Breast epithelium (tissue), 3 donors: Measurements from ENCODE around the gene PRKAB1.

Experiments
- CTCF ChIP-seq, 3 donors: fragments of 450-650 bp; IDR thresholded peaks; one replicate each; pipeline ENCODE4 v1.5.1; 2016 to 2017; ENCODE audit warnings: antibody characterized with exemption in 3 of 3, mild to moderate bottlenecking in 3 of 3, moderate library complexity in 3 of 3
- POLR2A ChIP-seq: fragments of 450-650 bp; IDR thresholded peaks from one replicate; pipeline ENCODE4 v1.6.1; 2016; ENCODE audit warnings: antibody characterized with exemption, mild to moderate bottlenecking, moderate library complexity
- POLR2AphosphoS5 ChIP-seq, 3 donors: sonication (generic); formaldehyde crosslinking; IDR thresholded peaks; one replicate each; pipeline ENCODE4 v1.6.1; 2017; ENCODE audit warnings: antibody characterized with exemption in 3 of 3

GRCh38 chr12:119725523-119725922 is 57.6 kb downstream of the PRKAB1 start:
- TF ChIP-seq CTCF (IDR thresholded peaks at IDR 0.05) (no peak), POLR2A (no peak), POLR2AphosphoS5 (IDR thresholded peaks at IDR 0.05) (no peak)
